Psoas muscle (tissue), 8 donors: ENCODE data around the gene ZNF830. TPM values are rescaled to one million over a fixed set of nuclear protein-coding genes. Genes with fewer than 3 reads are reported as not detected.

Source experiments
- ATAC-seq, 4 donors: fragments of 200-7000 bp; cut with Tn5 transposase; one replicate each; pipeline ENCODE4 v1.9.1; 2020; ENCODE audit warnings: moderate library complexity in 3 of 4, mild to moderate bottlenecking in 2 of 4
- DNase-seq, 2 donors: peaks; one replicate each; pipeline ENCODE4 v3.0.0-alpha.2; 2020
- H3K27ac ChIP-seq: fragments of 200-600 bp; one replicate; pipeline ENCODE4 v1.8.0; 2022
- H3K27me3 ChIP-seq, 3 donors: fragments of 200-600 bp in 1 of 3; one replicate each; pipeline versions ENCODE4 v1.6.1 to v1.8.0; 2013 to 2022; ENCODE audit warnings: low read length in 2 of 3, mild to moderate bottlenecking in 2 of 3, moderate library complexity in 1 of 3; ENCODE audit not compliant: insufficient read depth in 3 of 3
- H3K36me3 ChIP-seq, 2 donors: fragments of 200-600 bp in 1 of 2; one replicate each; pipeline versions ENCODE4 v1.6.1 to v1.8.0; 2013 to 2022; ENCODE audit warnings: low read depth in 1 of 2, mild to moderate bottlenecking in 1 of 2, moderate library complexity in 1 of 2; ENCODE audit not compliant: insufficient read depth in 1 of 2
- H3K4me1 ChIP-seq: fragments of 200-600 bp; one replicate; pipeline ENCODE4 v1.8.0; 2022
- H3K4me3 ChIP-seq: fragments of 200-600 bp; one replicate; pipeline ENCODE4 v1.8.0; 2022; ENCODE audit warnings: mild to moderate bottlenecking
- H3K9me3 ChIP-seq: fragments of 200-600 bp; one replicate; pipeline ENCODE4 v1.8.0; 2022
- CTCF ChIP-seq: fragments of 200-600 bp; IDR thresholded peaks from one replicate; pipeline ENCODE4 v1.8.0; 2022; ENCODE audit warnings: antibody characterized with exemption
- WGBS, 3 donors: extraction: QIAGEN DNeasy Blood & Tissue Kit; methylation state at CpG; one replicate each; pipeline versions ENCODE4 v1.1.6 to v1.1.7; 2013; 5-methylcytosine and 5-hydroxymethylcytosine counted together
- intact Hi-C, 2 donors: fragments of 100-400 bp; cut with DNase I; formaldehyde crosslinking; loops; one replicate each; pipeline versions ENCODE4 v1.11.0 to v1.14.2; 2022
- polyA plus RNA-seq, 3 donors: library from polyadenylated mRNA; stranded (reverse); fragments of 200-250 nt; gene quantifications; one replicate each; pipeline ENCODE4 v1.2.3, GENCODE V29; 2013
- total RNA-seq, 4 donors: library from RNA; stranded (reverse); fragmentation: NEBNext Ultra II Directional in 2 of 4; extraction: Animal tissue kit (Norgen Biotek cat#: 25700) in 2 of 4; gene quantifications; one replicate each; pipeline versions ENCODE4 v1.2.1 to v1.2.4, GENCODE V29; 2021 to 2023
- donor health status: healthy with polysubstance abuse.
- donor health status: DM: no; HTN: no; CAD: no; lungs with moderate emphysema.
- donor health status: Bipolar disorder and iron deficiency.
- donor health status: healthy.
- donor health status: DM: yes; HTN: yes; CAD: no.
- donor health status: DM: no; HTN: no; CAD: no.
- donor health status: DM: no; HTN: no; CAD: no.
- donor health status: DM: yes; HTN: yes; CAD: no.

ZNF830 gene
- total and polyA plus RNA-seq, 7 donors, result 7.0 to 13.6 (median 9.6) TPM

GRCh38 chr17:35006961-35007360, 45.6 kb downstream of the ZNF830 start:
- Histone ChIP-seq H3K4me3 (no peak overlapping the region), H3K27me3 (no peaks in the 10 kb centered on the region), H3K4me1 (no peaks in the 10 kb centered on the region), H3K27ac (no peak overlapping the region), H3K9me3 (no peaks in the 10 kb centered on the region), H3K36me3 (peaks cover 0 to 89% of the 10 kb centered on the region in 2 donors)
- 17 to 80% (median 31%) methylated on average over 1 of the region's 1 CpG for WGBS, 3 donors
- ATAC-seq (no peak), DNase-seq (no peak)
- TF ChIP-seq CTCF, result no peak
- intact Hi-C loops, result no loop called here

- H3K36me3 ChIP-seq, result peaks cover 0 to 84% of the 10 kb centered on the region in 2 donors
- ATAC-seq, result no peak
- no peaks in the 10 kb centered on the region for H3K9me3 ChIP-seq
- 59 to 71% (median 69%) methylated on average over 3 of the region's 3 CpGs for WGBS, 3 donors
- DNase-seq, result no peak
- H3K4me1 ChIP-seq, result peaks cover 8% of the 10 kb centered on the region
- no peak overlapping the region for H3K4me3 ChIP-seq
- TF ChIP-seq CTCF, result no peak
- no peaks in the 10 kb centered on the region for H3K27me3 ChIP-seq
- intact Hi-C loops, result no loop called here
- no peak overlapping the region for H3K27ac ChIP-seq
Measured at GRCh38 chr17:35010093-35010492, 48.8 kb downstream of the ZNF830 start.

DNA sequence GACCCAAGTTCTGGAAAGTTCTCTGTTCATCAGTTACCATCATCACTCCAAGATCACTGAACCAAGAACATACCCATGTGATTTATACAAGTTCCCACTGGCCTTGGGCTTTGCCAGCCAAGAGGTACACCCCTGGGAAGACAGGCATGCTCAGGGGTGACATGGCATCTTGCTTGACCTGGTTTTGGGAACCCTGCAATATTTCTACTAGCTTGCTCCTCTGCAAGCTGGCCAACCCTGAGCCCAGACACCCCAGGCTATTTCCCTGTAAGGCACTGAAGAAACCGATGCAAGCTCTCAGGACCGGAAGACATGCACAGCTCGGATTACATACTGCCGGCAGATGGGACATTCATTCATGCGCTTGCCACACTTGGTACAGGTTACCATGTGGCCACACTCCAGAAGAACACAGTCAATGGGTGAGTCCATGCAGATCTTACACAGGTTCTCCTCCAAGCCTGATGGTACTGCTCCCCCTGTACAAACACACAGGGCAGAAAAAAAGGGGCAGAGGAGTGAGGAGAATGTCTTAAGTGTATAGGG, 50.4 kb downstream of the ZNF830 start:
- WGBS, 3 donors, result 30 to 46% (median 35%) methylated on average over 5 of the region's 5 CpGs
- no peaks in the 10 kb centered on the region for H3K9me3 ChIP-seq
- H3K4me3 ChIP-seq, result no peak overlapping the region
- peak overlapping the region; percentile 39 for H3K27ac ChIP-seq
- TF ChIP-seq CTCF, result no peak
- DNase-seq (peak; percentile 37 to 63), ATAC-seq (peak; percentile 83 to 89 (median 85))
- H3K36me3 ChIP-seq, result peaks cover 2 to 91% of the 10 kb centered on the region in 2 donors
- no peaks in the 10 kb centered on the region for H3K27me3 ChIP-seq
- intact Hi-C loops, result no loop called here
- peaks cover 8% of the 10 kb centered on the region for H3K4me1 ChIP-seq

Other genes with a start within 250 kb of the ZNF830 start
- 1 to 10 TPM; 2.4 to 5.2 (median 3.3) TPM for gene CCT6B, start 80 bp upstream of the ZNF830 start, total RNA-seq
- gene CCT6B, start 80 bp upstream of the ZNF830 start, polyA plus RNA-seq, result 1 to 10 TPM in 2 of 3 donors, under 1 TPM in 1; 0.74 to 1.7 (median 1.2) TPM
- gene LIG3, start 19.0 kb downstream of the ZNF830 start, total RNA-seq, result 10 to 100 TPM; 23.5 to 28.2 (median 26.2) TPM
- 10 to 100 TPM; 11.5 to 17.6 (median 12.2) TPM for gene LIG3, start 19.0 kb downstream of the ZNF830 start, polyA plus RNA-seq
- gene RFFL, start 102.2 kb downstream of the ZNF830 start, total RNA-seq, result 10 to 100 TPM; 23.6 to 39.5 (median 31.1) TPM
- gene RFFL, start 102.2 kb downstream of the ZNF830 start, polyA plus RNA-seq, result 10 to 100 TPM in 1 of 3 donors, 1 to 10 TPM in 2; 7.0 to 19.1 (median 8.6) TPM
- 1 to 10 TPM; 4.0 to 6.2 (median 6.0) TPM for gene RAD51D, start 158.3 kb downstream of the ZNF830 start, total RNA-seq
- 1 to 10 TPM; 3.6 to 5.4 (median 3.9) TPM for gene RAD51D, start 158.3 kb downstream of the ZNF830 start, polyA plus RNA-seq
- gene FNDC8, start 160.1 kb downstream of the ZNF830 start, total RNA-seq, result not detected
- gene FNDC8, start 160.1 kb downstream of the ZNF830 start, polyA plus RNA-seq, result not detected
- gene NLE1, start 180.8 kb downstream of the ZNF830 start, total RNA-seq, result 10 to 100 TPM in 2 of 4 donors, 1 to 10 TPM in 2; 9.8 to 11.9 (median 10.2) TPM
- gene NLE1, start 180.8 kb downstream of the ZNF830 start, polyA plus RNA-seq, result 10 to 100 TPM in 2 of 3 donors, 1 to 10 TPM in 1; 9.1 to 15.6 (median 10.6) TPM
- 100 to 1,000 TPM; 109 to 395 (median 175) TPM for gene UNC45B, start 186.3 kb downstream of the ZNF830 start, total RNA-seq
- 10 to 100 TPM in 2 of 3 donors, 1 to 10 TPM in 1; 6.2 to 33.6 (median 33.1) TPM for gene UNC45B, start 186.3 kb downstream of the ZNF830 start, polyA plus RNA-seq
- gene SLC35G3, start 232.9 kb downstream of the ZNF830 start, total RNA-seq, result not detected
- gene SLC35G3, start 232.9 kb downstream of the ZNF830 start, polyA plus RNA-seq, result not detected